Neural progenitor cell (in vitro differentiated cells): ENCODE data around the gene CPN2. TPM values are rescaled to one million over a fixed set of nuclear protein-coding genes. Genes with fewer than 3 reads are reported as not detected.

ENCODE experiments used
- DNase-seq: peaks from one replicate; pipeline ENCODE4 v3.0.0-alpha.2; 2016; ENCODE audit warnings: low spot score
- H2AFZ ChIP-seq: fragments of 200-600 bp; sonication (generic); replicated peaks from 2 replicates; pipeline ENCODE4 v1.6.1; 2016; ENCODE audit warnings: antibody characterized with exemption
- H3F3A ChIP-seq: fragments of 200-600 bp; sonication (generic); 2 replicates; pipeline ENCODE4 v1.6.1; 2016; ENCODE audit warnings: antibody characterized with exemption, low read depth
- H3K27ac ChIP-seq: fragments of 200-600 bp; sonication (generic); 2 replicates; pipeline ENCODE4 v1.5.1; 2016; ENCODE audit warnings: mild to moderate bottlenecking
- H3K27me3 ChIP-seq: fragments of 200-600 bp; sonication (generic); 2 replicates; pipeline ENCODE4 v1.6.1; 2016; ENCODE audit warnings: mild to moderate bottlenecking, moderate library complexity
- H3K36me3 ChIP-seq: fragments of 200-600 bp; sonication (generic); 2 replicates; pipeline ENCODE4 v1.5.1; 2016
- H3K4me1 ChIP-seq: fragments of 200-600 bp; sonication (generic); 2 replicates; pipeline ENCODE4 v1.6.1; 2016; ENCODE audit warnings: mixed run types
- H3K4me2 ChIP-seq: fragments of 200-600 bp; sonication (generic); 2 replicates; pipeline ENCODE4 v1.6.1; 2016
- H3K4me3 ChIP-seq: fragments of 200-600 bp; sonication (generic); 2 replicates; pipeline ENCODE4 v1.5.1; 2016
- H3K79me2 ChIP-seq: fragments of 200-600 bp; sonication (generic); 2 replicates; pipeline ENCODE4 v1.6.1; 2016; ENCODE audit warnings: low read depth
- H3K9ac ChIP-seq: fragments of 200-600 bp; sonication (generic); 2 replicates; pipeline ENCODE4 v1.6.1; 2016
- H3K9me3 ChIP-seq: fragments of 200-600 bp; sonication (generic); 2 replicates; pipeline ENCODE4 v1.5.1; 2016; ENCODE audit warnings: low read depth
- H4K20me1 ChIP-seq: fragments of 200-600 bp; sonication (generic); 2 replicates; pipeline ENCODE4 v1.6.1; 2016; ENCODE audit warnings: low read depth
- H3K27ac Mint-ChIP-seq: 3 replicates; pipeline ENCODE4 v1.8.0; 2021; ENCODE audit warnings: mixed read lengths
- H3K27me3 Mint-ChIP-seq: 2 replicates; pipeline ENCODE4 v1.8.0; 2022; ENCODE audit warnings: low read depth, mild to moderate bottlenecking, inconsistent platforms, moderate library complexity, mixed read lengths; ENCODE audit not compliant: insufficient read depth
- H3K36me3 Mint-ChIP-seq: 3 replicates; pipeline ENCODE4 v1.8.0; 2021; ENCODE audit warnings: mixed read lengths
- H3K4me1 Mint-ChIP-seq: 3 replicates; pipeline ENCODE4 v1.8.0; 2021; ENCODE audit warnings: mixed read lengths
- H3K4me3 Mint-ChIP-seq: 3 replicates; pipeline ENCODE4 v1.8.0; 2021; ENCODE audit warnings: mild to moderate bottlenecking, moderate library complexity, mixed read lengths
- H3K9me3 Mint-ChIP-seq: 3 replicates; pipeline ENCODE4 v1.8.0; 2020; ENCODE audit warnings: mixed read lengths
- CTCF ChIP-seq: fragments of 200-600 bp; sonication (generic); IDR thresholded peaks from 2 replicates; pipeline ENCODE4 v1.5.1; 2017; ENCODE audit warnings: antibody characterized with exemption, mild to moderate bottlenecking
- EZH2 ChIP-seq: fragments of 200-600 bp; sonication (generic); IDR thresholded peaks from 2 replicates; pipeline ENCODE4 v1.6.1; 2017; ENCODE audit warnings: antibody characterized with exemption, mild to moderate bottlenecking, moderate library complexity
- EZH2phosphoT487 ChIP-seq: fragments of 200-600 bp; sonication (generic); IDR thresholded peaks from 2 replicates; pipeline ENCODE4 v1.6.1; 2017; ENCODE audit warnings: antibody characterized with exemption
- total RNA-seq: library from RNA; depleted of rRNA; stranded (reverse); fragments of >200 nt; gene quantifications from 2 replicates; pipeline ENCODE4 v1.2.3, GENCODE V29; 2015; ENCODE audit warnings: low replicate concordance

The CPN2 gene
- total RNA-seq, 1 donor from 2014 or later, result not detected

- no peak overlapping the region for H3K4me3 ChIP-seq
- H3F3A ChIP-seq, result peaks cover 50% of the 10 kb centered on the region
- TF ChIP-seq CTCF (no peak), EZH2phosphoT487 (no peak), EZH2 (no peak)
- H3K9ac ChIP-seq, result no peak overlapping the region
- no peak overlapping the region for H3K4me2 ChIP-seq
- peaks cover 3% of the 10 kb centered on the region for H3K9me3 ChIP-seq
- no peak overlapping the region for H3K4me3 Mint-ChIP-seq
- no peaks in the 10 kb centered on the region for H3K36me3 ChIP-seq
- no peaks in the 10 kb centered on the region for H3K27me3 ChIP-seq
- no peak overlapping the region for H2AFZ ChIP-seq
- H3K4me1 Mint-ChIP-seq, result no peaks in the 10 kb centered on the region
- H3K27ac Mint-ChIP-seq, result no peak overlapping the region
- H3K9me3 Mint-ChIP-seq, result peaks cover 8% of the 10 kb centered on the region
- H4K20me1 ChIP-seq, result no peaks in the 10 kb centered on the region
- no peak overlapping the region for H3K27ac ChIP-seq
- H3K79me2 ChIP-seq, result no peaks in the 10 kb centered on the region
- peak; percentile 40 for DNase-seq
- H3K27me3 Mint-ChIP-seq, result peaks cover 5% of the 10 kb centered on the region
- H3K36me3 Mint-ChIP-seq, result peaks cover under 1% of the 10 kb centered on the region
- no peaks in the 10 kb centered on the region for H3K4me1 ChIP-seq
These were observed 27.1 kb downstream of the CPN2 start for GRCh38 chr3:194323785-194324735.

GRCh38 chr3:194322678-194323211 lies 28.4 kb downstream of the CPN2 start:
- Histone ChIP-seq H3K9ac (no peak overlapping the region), H3K4me1 (no peaks in the 10 kb centered on the region), H3K27ac (no peak overlapping the region), H4K20me1 (no peaks in the 10 kb centered on the region), H3K9me3 (peaks cover 7% of the 10 kb centered on the region), H3K79me2 (no peaks in the 10 kb centered on the region), H3F3A (peaks cover 39% of the 10 kb centered on the region), H3K4me2 (no peak overlapping the region), H3K27me3 (no peaks in the 10 kb centered on the region), H2AFZ (no peak overlapping the region), H3K4me3 (no peak overlapping the region), H3K36me3 (no peaks in the 10 kb centered on the region)
- Mint-ChIP-seq H3K9me3 (peaks cover 13% of the 10 kb centered on the region), H3K27me3 (peaks cover 1% of the 10 kb centered on the region), H3K4me3 (no peak overlapping the region), H3K36me3 (peaks cover 3% of the 10 kb centered on the region), H3K4me1 (no peaks in the 10 kb centered on the region), H3K27ac (peak overlapping the region; percentile 62)
- TF ChIP-seq EZH2, result no peak
- TF ChIP-seq CTCF, result no peak
- TF ChIP-seq EZH2phosphoT487, result no peak
- no peak for DNase-seq

- H3K9me3 Mint-ChIP-seq, result peaks cover 17% of the 10 kb centered on the region
- peaks cover 3% of the 10 kb centered on the region for H3K27me3 ChIP-seq
- H3K27ac ChIP-seq, result no peak overlapping the region
- peaks cover 3% of the 10 kb centered on the region for H3K36me3 Mint-ChIP-seq
- H3K4me2 ChIP-seq, result no peak overlapping the region
- no peaks in the 10 kb centered on the region for H3K4me1 ChIP-seq
- H4K20me1 ChIP-seq, result no peaks in the 10 kb centered on the region
- no peak for TF ChIP-seq CTCF
- TF ChIP-seq EZH2, result no peak
- no peak for TF ChIP-seq EZH2phosphoT487
- no peaks in the 10 kb centered on the region for H3K79me2 ChIP-seq
- peaks cover 7% of the 10 kb centered on the region for H3K27me3 Mint-ChIP-seq
- H3F3A ChIP-seq, result peaks cover 32% of the 10 kb centered on the region
- peak overlapping the region; percentile 27 for H3K4me3 Mint-ChIP-seq
- H3K36me3 ChIP-seq, result no peaks in the 10 kb centered on the region
- peaks cover 7% of the 10 kb centered on the region for H3K9me3 ChIP-seq
- H3K9ac ChIP-seq, result no peak overlapping the region
- peak overlapping the region; percentile 62 for H3K27ac Mint-ChIP-seq
- no peak for DNase-seq
- H2AFZ ChIP-seq, result no peak overlapping the region
- H3K4me1 Mint-ChIP-seq, result no peaks in the 10 kb centered on the region
- no peak overlapping the region for H3K4me3 ChIP-seq
These were observed 29.2 kb downstream of the CPN2 start for GRCh38 chr3:194321693-194322640.
